ENCODE results near the gene CLEC5A.

- TF ChIP-seq CTCF (IDR thresholded peaks at IDR 0.05; ENCODE audit: insufficient read depth, low read depth, low read length) (no peak), EZH2 (IDR thresholded peaks at IDR 0.05; ENCODE audit: insufficient read depth, low read length) (no peak)
Observed at GRCh38 chr7:141973673-141974072, 26.9 kb upstream of the CLEC5A start, which contains the start of gene TAS2R38.

All from astrocyte (in vitro differentiated cells and primary cell).